Spleen (tissue), 7 donors: ENCODE measurements around the gene AUH.

Experiments
- CTCF ChIP-seq, 11 experiments: fragments of 200-600 bp in 7 of 11; fragments of 450-650 bp in 4 of 11; sonication (generic) in 4 of 11; IDR thresholded peaks in 8 of 11; conservative IDR thresholded peaks in 3 of 11; 1 replicate in 7 of 11; 2 replicates in 4 of 11; pipeline versions ENCODE4 v1.4.0 to v1.8.0; 2016 to 2021; ENCODE audit warnings: antibody characterized with exemption in 11 of 11, inconsistent platforms in 4 of 11, mild to moderate bottlenecking in 1 of 11
- POLR2A ChIP-seq, 3 donors: fragments of 450-650 bp; IDR thresholded peaks; one replicate each; pipeline ENCODE4 v1.5.1; 2017; ENCODE audit warnings: antibody characterized with exemption in 3 of 3, mild to moderate bottlenecking in 1 of 3
- POLR2AphosphoS5 ChIP-seq, 3 donors: sonication (generic); formaldehyde crosslinking; IDR thresholded peaks; one replicate each; pipeline ENCODE4 v1.5.1; 2017; ENCODE audit warnings: antibody characterized with exemption in 3 of 3
- donor health status: DM: no; HTN: no; CAD: no; lungs with moderate emphysema.
- donor health status: DM: no; HTN: no; CAD: no.
- donor health status: DM: no; HTN: no; CAD: no.

- TF ChIP-seq POLR2A (IDR thresholded peaks at IDR 0.05) (no peak), CTCF (IDR thresholded peaks at IDR 0.05 in 8 of 11, conservative IDR thresholded peaks at IDR 0.05 in 3 of 11) (no peak), POLR2AphosphoS5 (IDR thresholded peaks at IDR 0.05) (no peak)
These were observed 40.0 kb downstream of the AUH start for GRCh38 chr9:91321691-91322090.
